Right lobe of liver (tissue), 4 donors: Measurements from ENCODE around the gene CLMN.

Source experiments
- POLR2A ChIP-seq: fragments of 450-650 bp; IDR thresholded peaks from one replicate; pipeline ENCODE4 v1.6.1; 2017; ENCODE audit warnings: antibody characterized with exemption, mild to moderate bottlenecking
- TF ChIP-seq, protein P1 (sequence below), 4 donors: fragments of 200-600 bp in 3 of 4; fragments of 450-650 bp in 1 of 4; IDR thresholded peaks; one replicate each; pipeline versions ENCODE4 v1.5.1 to v1.8.0; 2016 to 2022; ENCODE audit warnings: antibody characterized with exemption in 4 of 4, mild to moderate bottlenecking in 2 of 4
- donor health status: DM: no; HTN: no; CAD: no.
- donor health status: DM: no; HTN: no; CAD: no.
- donor health status: DM: no; HTN: yes; CAD: no.

DNA sequence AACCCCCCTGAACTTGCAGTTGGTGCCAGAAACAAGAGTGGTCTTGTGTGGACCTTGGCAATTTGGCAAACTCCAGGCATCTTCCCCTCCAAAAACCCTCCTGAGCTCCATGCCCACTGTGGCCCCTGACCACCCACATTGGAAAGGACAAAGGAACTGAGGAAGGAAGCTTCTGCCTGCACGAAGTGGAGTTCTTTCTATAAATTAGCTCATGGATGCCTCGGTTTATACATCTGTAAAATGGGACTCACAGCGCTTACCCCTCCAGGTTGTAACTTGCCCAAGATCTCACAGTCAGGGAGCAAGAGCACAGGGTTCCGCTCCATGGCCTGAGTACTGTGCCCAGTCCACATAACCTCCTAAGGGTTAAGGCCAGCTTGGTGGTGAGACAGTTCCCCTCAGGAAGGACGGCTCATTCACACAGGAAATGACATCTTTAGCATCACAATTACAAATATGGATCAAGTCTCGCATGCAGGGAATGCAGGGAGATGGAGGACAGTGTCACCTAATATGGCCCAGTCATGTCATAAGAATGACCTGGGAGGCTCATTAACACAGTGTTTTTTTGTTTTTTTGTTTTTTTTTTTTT, 66.6 kb downstream of the CLMN start:
- TF ChIP-seq POLR2A = no peak
- TF ChIP-seq, protein P1, sequence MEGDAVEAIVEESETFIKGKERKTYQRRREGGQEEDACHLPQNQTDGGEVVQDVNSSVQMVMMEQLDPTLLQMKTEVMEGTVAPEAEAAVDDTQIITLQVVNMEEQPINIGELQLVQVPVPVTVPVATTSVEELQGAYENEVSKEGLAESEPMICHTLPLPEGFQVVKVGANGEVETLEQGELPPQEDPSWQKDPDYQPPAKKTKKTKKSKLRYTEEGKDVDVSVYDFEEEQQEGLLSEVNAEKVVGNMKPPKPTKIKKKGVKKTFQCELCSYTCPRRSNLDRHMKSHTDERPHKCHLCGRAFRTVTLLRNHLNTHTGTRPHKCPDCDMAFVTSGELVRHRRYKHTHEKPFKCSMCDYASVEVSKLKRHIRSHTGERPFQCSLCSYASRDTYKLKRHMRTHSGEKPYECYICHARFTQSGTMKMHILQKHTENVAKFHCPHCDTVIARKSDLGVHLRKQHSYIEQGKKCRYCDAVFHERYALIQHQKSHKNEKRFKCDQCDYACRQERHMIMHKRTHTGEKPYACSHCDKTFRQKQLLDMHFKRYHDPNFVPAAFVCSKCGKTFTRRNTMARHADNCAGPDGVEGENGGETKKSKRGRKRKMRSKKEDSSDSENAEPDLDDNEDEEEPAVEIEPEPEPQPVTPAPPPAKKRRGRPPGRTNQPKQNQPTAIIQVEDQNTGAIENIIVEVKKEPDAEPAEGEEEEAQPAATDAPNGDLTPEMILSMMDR (IDR thresholded peaks at IDR 0.05) = no peak
